Esophagus squamous epithelium (tissue), 4 donors: Measurements from ENCODE around the gene MAN1C1.

Experiments
- CTCF ChIP-seq, 6 experiments: fragments of 450-650 bp in 4 of 6; fragments of 200-600 bp in 2 of 6; sonication (generic) in 2 of 6; IDR thresholded peaks; one replicate each; pipeline ENCODE4 v1.5.1; 2016 to 2019; ENCODE audit warnings: antibody characterized with exemption in 6 of 6, mild to moderate bottlenecking in 4 of 6, moderate library complexity in 4 of 6
- POLR2A ChIP-seq, 4 donors: fragments of 450-650 bp; IDR thresholded peaks; one replicate each; pipeline ENCODE4 v1.6.1; 2017; ENCODE audit warnings: antibody characterized with exemption in 4 of 4, mild to moderate bottlenecking in 4 of 4, moderate library complexity in 3 of 4

GRCh38 chr1:25803368-25803767 lies 186.8 kb downstream of the MAN1C1 start:
- TF ChIP-seq POLR2A (IDR thresholded peaks at IDR 0.05), result no peak
- no peak for TF ChIP-seq CTCF (IDR thresholded peaks at IDR 0.05)
